ENCODE measurements around the gene FAM13C.

FAM13C gene

GRCh38 chr10:59304521-59305097 is 57.7 kb downstream of the FAM13C start:
- Histone ChIP-seq H3K9me3 (ENCODE audit: control insufficient read depth, insufficient read depth, low read depth, low read length) (no peaks in the 10 kb centered on the region), H3K4me3 (ENCODE audit: low read depth, low read length) (no peak overlapping the region), H3K4me1 (ENCODE audit: control insufficient read depth, insufficient read depth, low read length) (no peaks in the 10 kb centered on the region), H3K36me3 (ENCODE audit: control insufficient read depth in 2 of 2, insufficient read depth in 1 of 2, low read length in 2 of 2) (no peaks in the 10 kb centered on the region), H3K27ac (ENCODE audit: extremely low read depth, low read depth, low read length) (no peak overlapping the region)
- no peak for TF ChIP-seq ZSCAN18 (tag by site-specific recombination; IDR thresholded peaks at IDR 0.05)
- TF ChIP-seq BCL11A (tag by site-specific recombination; IDR thresholded peaks at IDR 0.05; ENCODE audit: low read depth) = no peak
- no peak for TF ChIP-seq ZNF747 (tag by site-specific recombination; IDR thresholded peaks at IDR 0.05)
- no peak for TF ChIP-seq SALL2 (tag by site-specific recombination; IDR thresholded peaks at IDR 0.05; ENCODE audit: borderline replicate concordance)
- no peak for TF ChIP-seq ZNF654 (tag by site-specific recombination; IDR thresholded peaks at IDR 0.05; ENCODE audit: low read depth)
- TF ChIP-seq ZNF24 (tag by site-specific recombination; IDR thresholded peaks at IDR 0.05) = no peak
- no peak for TF ChIP-seq AEBP2 (tag by site-specific recombination; IDR thresholded peaks at IDR 0.05; ENCODE audit: borderline replicate concordance)
- TF ChIP-seq ZNF138 (tag by site-specific recombination; IDR thresholded peaks at IDR 0.05; ENCODE audit: borderline replicate concordance) = no peak
- no peak for TF ChIP-seq ZNF513 (tag by site-specific recombination; IDR thresholded peaks at IDR 0.05)
- no peak for TF ChIP-seq BCL11B (tag by site-specific recombination; IDR thresholded peaks at IDR 0.05; ENCODE audit: low read depth)
- TF ChIP-seq TRIM28 (IDR thresholded peaks at IDR 0.05; ENCODE audit: borderline replicate concordance, low read length) = no peak
- no peak for TF ChIP-seq ZBTB6 (tag by site-specific recombination; IDR thresholded peaks at IDR 0.05)
- TF ChIP-seq KLF17 (tag by site-specific recombination; IDR thresholded peaks at IDR 0.05) = no peak
- TF ChIP-seq ZNF169 (tag by site-specific recombination; IDR thresholded peaks at IDR 0.05) = no peak
- TF ChIP-seq ZNF146 (tag by site-specific recombination; IDR thresholded peaks at IDR 0.05) = no peak
- no peak for TF ChIP-seq PRDM6 (tag by site-specific recombination; IDR thresholded peaks at IDR 0.05)
- no peak for TF ChIP-seq ZNF132 (tag by site-specific recombination; IDR thresholded peaks at IDR 0.05; ENCODE audit: borderline replicate concordance)
- CTCF ChIA-PET = interaction anchor here (0.6 kb wide), 1 partner anchor 564 kb away, joined by 4 read pairs; no protein-coding TSS in a partner anchor
- POLR2A ChIA-PET = no interaction called here

Measured in HEK293 (cell line).